GM13977 (cell line): ENCODE data around the gene IGF1R.

Experiments used
- DNase-seq: peaks from one replicate; pipeline ENCODE4 v3.0.0; 2012; ENCODE audit warnings: low spot score
- in situ Hi-C: fragments of 300-500 bp; cut with MboI; formaldehyde crosslinking; loops from one replicate; pipeline ENCODE4 v1.12.0; 2022; ENCODE audit warnings: low sequenced_read_pairs, low pct_unique_long_range_greater_than_20kb, mixed read lengths, inconsistent platforms; ENCODE audit not compliant: unreplicated experiment
- TF ChIP-seq, protein P1 (sequence below): IDR thresholded peaks from 2 replicates; pipeline ENCODE4 v1.5.1; 2012; ENCODE audit warnings: mild to moderate bottlenecking, control low read depth; ENCODE audit not compliant: insufficient read depth; ENCODE audit errors: extremely low read depth, missing control alignments

Gene IGF1R

DNA sequence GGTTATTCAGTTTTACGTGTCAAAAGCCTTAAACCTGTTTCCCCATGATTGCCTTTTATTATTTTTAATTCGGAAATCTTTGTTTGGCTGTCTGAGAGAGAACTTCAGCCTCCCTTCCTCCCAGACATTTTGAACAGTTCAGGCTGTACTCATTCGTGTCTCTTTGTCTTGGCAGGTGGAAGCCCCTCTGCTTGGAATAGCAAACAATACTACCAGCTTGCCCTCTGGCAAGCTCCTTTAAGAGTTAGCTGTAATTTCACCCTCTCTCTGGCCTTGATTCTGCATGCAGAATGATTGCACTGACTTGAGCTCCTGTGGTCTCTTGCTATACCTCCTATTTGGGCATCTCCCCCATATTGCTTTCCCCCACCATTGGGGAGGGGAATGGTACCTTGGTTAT lies 11.7 kb downstream of the IGF1R start:
- TF ChIP-seq, protein P1, sequence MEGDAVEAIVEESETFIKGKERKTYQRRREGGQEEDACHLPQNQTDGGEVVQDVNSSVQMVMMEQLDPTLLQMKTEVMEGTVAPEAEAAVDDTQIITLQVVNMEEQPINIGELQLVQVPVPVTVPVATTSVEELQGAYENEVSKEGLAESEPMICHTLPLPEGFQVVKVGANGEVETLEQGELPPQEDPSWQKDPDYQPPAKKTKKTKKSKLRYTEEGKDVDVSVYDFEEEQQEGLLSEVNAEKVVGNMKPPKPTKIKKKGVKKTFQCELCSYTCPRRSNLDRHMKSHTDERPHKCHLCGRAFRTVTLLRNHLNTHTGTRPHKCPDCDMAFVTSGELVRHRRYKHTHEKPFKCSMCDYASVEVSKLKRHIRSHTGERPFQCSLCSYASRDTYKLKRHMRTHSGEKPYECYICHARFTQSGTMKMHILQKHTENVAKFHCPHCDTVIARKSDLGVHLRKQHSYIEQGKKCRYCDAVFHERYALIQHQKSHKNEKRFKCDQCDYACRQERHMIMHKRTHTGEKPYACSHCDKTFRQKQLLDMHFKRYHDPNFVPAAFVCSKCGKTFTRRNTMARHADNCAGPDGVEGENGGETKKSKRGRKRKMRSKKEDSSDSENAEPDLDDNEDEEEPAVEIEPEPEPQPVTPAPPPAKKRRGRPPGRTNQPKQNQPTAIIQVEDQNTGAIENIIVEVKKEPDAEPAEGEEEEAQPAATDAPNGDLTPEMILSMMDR: no peak
- in situ Hi-C loops: no loop called here
- no peak for DNase-seq

DNA sequence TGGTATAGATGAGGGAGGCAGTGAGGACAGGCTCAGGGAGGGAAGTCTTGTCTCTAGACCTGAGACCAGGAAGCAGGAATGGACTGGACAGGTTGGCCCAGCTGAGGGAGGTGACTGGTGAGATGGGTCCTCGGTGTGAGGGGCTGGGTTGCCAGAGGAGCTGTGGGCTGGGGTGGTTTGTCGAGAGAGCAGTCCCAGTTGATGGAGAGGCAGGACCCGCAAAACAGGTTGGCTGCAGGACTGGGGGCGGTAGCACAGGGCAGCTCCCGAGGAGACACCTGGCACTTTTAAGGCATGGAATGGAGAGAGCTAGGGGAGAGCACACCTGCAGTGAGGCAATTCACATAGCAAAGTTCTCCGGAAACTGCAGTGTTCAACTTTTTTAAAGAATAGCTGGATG lies 14.7 kb downstream of the IGF1R start:
- in situ Hi-C loops: no loop called here
- DNase-seq: no peak
- TF ChIP-seq, protein P1: no peak

DNA sequence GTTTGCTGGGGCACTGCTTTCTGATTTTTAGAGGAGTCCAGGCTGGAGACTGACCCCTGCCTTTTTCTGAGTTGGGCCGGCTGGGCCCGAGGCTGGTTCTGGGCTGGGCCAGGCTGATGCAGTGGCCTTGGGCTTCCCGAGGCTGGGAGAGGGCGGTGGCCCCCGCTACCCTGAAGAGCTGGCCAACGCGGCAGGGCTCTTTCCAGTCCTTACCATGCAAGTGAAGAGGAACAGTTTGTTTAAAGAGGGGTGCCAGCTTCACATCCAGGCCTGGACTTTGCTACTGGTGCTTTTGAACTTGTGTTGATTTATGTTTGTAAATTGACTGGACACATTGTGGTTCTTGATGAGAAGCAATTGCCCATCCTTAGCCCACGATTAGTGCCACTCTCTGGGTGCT lies 15.3 kb downstream of the IGF1R start:
- DNase-seq: no peak
- in situ Hi-C loops: no loop called here
- TF ChIP-seq, protein P1: no peak

DNA sequence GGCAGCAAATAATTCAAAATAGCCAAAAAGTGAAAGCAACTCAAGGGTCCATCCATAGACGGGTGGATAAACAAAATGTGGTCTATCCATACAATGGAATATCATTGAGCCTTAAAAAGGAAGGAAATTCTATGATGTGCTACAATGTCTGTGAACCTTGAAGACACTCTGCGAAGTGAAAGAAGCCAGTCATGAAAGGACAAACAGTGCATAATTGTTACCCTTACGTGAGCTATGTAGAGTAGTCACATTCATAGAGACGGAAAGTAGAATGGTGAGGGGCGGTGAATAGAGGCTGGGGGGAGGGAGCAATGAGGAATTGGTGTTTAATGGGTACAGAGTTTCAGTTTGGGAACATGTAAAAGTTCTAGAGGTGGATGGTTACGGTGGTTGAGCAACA lies 18.1 kb downstream of the IGF1R start:
- in situ Hi-C loops: no loop called here
- TF ChIP-seq, protein P1: no peak
- no peak for DNase-seq

DNA sequence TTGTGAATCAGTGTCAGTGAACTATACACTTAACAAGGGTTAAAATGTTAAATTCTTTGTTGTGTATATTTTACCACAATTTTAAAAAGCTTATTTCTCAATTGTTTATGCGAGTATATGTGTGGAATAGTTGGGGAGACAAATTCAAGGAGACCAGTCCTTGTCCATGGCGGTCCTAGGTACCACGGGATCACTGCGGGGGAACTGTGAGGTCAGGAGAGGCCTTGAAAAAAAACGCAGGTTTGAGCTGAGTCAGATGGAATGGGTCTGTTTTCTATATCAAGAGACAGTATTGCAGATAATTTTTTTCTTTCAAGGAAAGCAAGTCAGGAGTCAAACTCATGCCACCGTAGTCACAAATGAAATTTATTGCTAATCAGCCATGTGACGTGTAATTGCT lies 18.5 kb downstream of the IGF1R start:
- in situ Hi-C loops: no loop called here
- DNase-seq: no peak

DNA sequence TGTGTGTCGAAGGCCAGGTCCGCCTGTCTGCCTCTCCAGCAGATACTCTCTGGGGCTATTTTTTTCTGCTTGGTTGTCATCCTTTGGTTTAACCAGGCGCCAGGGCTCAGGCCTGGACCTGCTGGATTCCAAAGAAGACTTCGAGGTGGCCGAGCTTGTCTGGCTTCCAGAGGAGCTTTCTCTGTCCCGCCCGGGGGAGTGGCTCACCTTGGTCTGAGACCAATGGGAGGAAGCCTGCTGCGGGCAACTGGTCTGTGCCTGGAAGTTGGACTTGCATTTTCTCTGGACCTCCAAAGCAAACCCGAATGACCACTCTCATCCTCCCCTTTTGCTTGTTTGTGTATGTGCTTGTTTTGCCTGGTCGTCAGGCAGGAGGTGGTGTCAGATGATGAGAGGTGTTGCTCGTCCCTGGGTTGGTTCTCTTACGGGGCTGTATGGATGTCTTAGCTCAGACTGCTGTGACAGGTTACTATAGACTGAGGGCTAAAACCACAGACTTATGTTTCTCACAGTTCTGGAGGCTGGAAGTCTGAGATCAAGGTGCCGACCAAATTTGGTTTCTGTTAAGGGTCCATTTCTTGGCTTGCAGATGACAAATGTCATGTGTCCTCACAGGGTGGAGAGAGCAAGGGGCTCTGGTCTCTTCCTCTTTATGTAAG lies 19.3 kb downstream of the IGF1R start:
- in situ Hi-C loops: no loop called here
- DNase-seq: no peak
- TF ChIP-seq, protein P1: no peak

More for the DNA sequence above, 18.5 kb downstream of the IGF1R start:
- TF ChIP-seq, protein P1: no peak
